HepG2 (cell line): Measurements from ENCODE around the gene SLC44A4. TPM values are rescaled to one million over a fixed set of nuclear protein-coding genes. Genes with fewer than 3 reads are reported as not detected.
A peak's percentile ranks its signal among the peaks of the same experiment; 100 is the strongest.

Experiments used
- BHLHE40 ChIP-seq: IDR thresholded peaks from 2 replicates; pipeline ENCODE4 v1.6.1; 2011; ENCODE audit warnings: low read length, improper control_type of control experiment
- CTCF ChIP-seq: sonication (generic); formaldehyde crosslinking; IDR thresholded peaks from 2 replicates; pipeline ENCODE4 v1.5.0; 2020; ENCODE audit warnings: mild to moderate bottlenecking, missing genetic modification reagents, moderate library complexity
- ERF ChIP-seq: IDR thresholded peaks from 2 replicates; pipeline ENCODE4 v1.6.1; 2018; ENCODE audit warnings: missing biosample characterization, missing genetic modification reagents
- FOXO4 ChIP-seq: sonication (generic); formaldehyde crosslinking; conservative IDR thresholded peaks from 2 replicates; pipeline ENCODE4 v1.8.1; 2023; ENCODE audit warnings: missing genetic modification reagents
- HNRNPLL ChIP-seq: fragments of 200-400 bp; formaldehyde crosslinking; IDR thresholded peaks from 2 replicates; pipeline ENCODE4 v1.6.1; 2017; ENCODE audit warnings: mild to moderate bottlenecking, low read depth, low read length; ENCODE audit not compliant: poor library complexity, severe bottlenecking
- KDM1A ChIP-seq: IDR thresholded peaks from 2 replicates; pipeline ENCODE4 v1.6.1; 2016; ENCODE audit warnings: missing compliant biosample characterization
- NBN ChIP-seq: fragments of 450-650 bp; conservative IDR thresholded peaks from 2 replicates; pipeline ENCODE4 v1.6.1; 2017
- NFIB ChIP-seq: sonication (generic); formaldehyde crosslinking; IDR thresholded peaks from 2 replicates; pipeline ENCODE4 v1.9.0; 2021; ENCODE audit warnings: missing genetic modification reagents, mild to moderate bottlenecking, borderline replicate concordance
- SKIL ChIP-seq: sonication (generic); formaldehyde crosslinking; IDR thresholded peaks from 2 replicates; pipeline ENCODE4 v1.8.0; 2022; ENCODE audit warnings: missing genetic modification reagents, mild to moderate bottlenecking, moderate library complexity, borderline replicate concordance
- SMC3 ChIP-seq: IDR thresholded peaks from 2 replicates; pipeline ENCODE4 v1.6.1; 2011; ENCODE audit warnings: low read length, improper control_type of control experiment
- SOX6 ChIP-seq, 2 experiments: fragments of 450-650 bp in 1 of 2; sonication (generic) in 1 of 2; formaldehyde crosslinking in 1 of 2; IDR thresholded peaks; 2 replicates each; pipeline versions ENCODE4 v1.4.0 to v1.6.1; 2017 to 2020; ENCODE audit warnings: antibody characterized with exemption in 1 of 2, mild to moderate bottlenecking in 1 of 2, missing genetic modification reagents in 1 of 2
- ZMYM2 ChIP-seq: sonication (generic); formaldehyde crosslinking; IDR thresholded peaks from 2 replicates; pipeline ENCODE4 v1.8.0; 2022; ENCODE audit warnings: mild to moderate bottlenecking, missing genetic modification reagents
- ZNF225 ChIP-seq: sonication (generic); formaldehyde crosslinking; IDR thresholded peaks from 2 replicates; pipeline ENCODE4 v1.4.0; 2020; ENCODE audit warnings: mild to moderate bottlenecking, missing genetic modification reagents
- ZNF230 ChIP-seq: sonication (generic); formaldehyde crosslinking; IDR thresholded peaks from 2 replicates; pipeline ENCODE4 v1.4.0; 2020; ENCODE audit warnings: mild to moderate bottlenecking, missing genetic modification reagents
- ZNF383 ChIP-seq: sonication (generic); formaldehyde crosslinking; IDR thresholded peaks from 2 replicates; pipeline ENCODE4 v1.4.0; 2020; ENCODE audit warnings: missing genetic modification reagents, mild to moderate bottlenecking, borderline replicate concordance
- ZNF501 ChIP-seq: sonication (generic); formaldehyde crosslinking; IDR thresholded peaks from 2 replicates; pipeline ENCODE4 v1.5.1; 2020; ENCODE audit warnings: mild to moderate bottlenecking, moderate library complexity, missing genetic modification reagents
- ZNF549 ChIP-seq: sonication (generic); formaldehyde crosslinking; IDR thresholded peaks from 2 replicates; pipeline ENCODE4 v1.5.0; 2020; ENCODE audit warnings: missing genetic modification reagents
- ZNF615 ChIP-seq: sonication (generic); formaldehyde crosslinking; IDR thresholded peaks from 2 replicates; pipeline ENCODE4 v1.5.0; 2020; ENCODE audit warnings: mild to moderate bottlenecking, missing genetic modification reagents, borderline replicate concordance
- ZNF629 ChIP-seq: sonication (generic); formaldehyde crosslinking; conservative IDR thresholded peaks from 2 replicates; pipeline ENCODE4 v1.5.0; 2020; ENCODE audit warnings: missing genetic modification reagents
- polyA plus RNA-seq, 8 experiments: library from polyadenylated mRNA; depleted of rRNA in 3 of 8; stranded (reverse) in 7 of 8; unstranded in 1 of 8; fragments of >200 nt; fragmentation: Illumina TruSeq in 4 of 8; extraction: Trizol in 4 of 8; gene quantifications; 2 replicates each; pipeline versions ENCODE4 v1.2.1 to v1.2.3, GENCODE V29; 2011 to 2016; ENCODE audit warnings: low read depth in 4 of 8, missing spikeins in 1 of 8, mixed read lengths in 1 of 8; ENCODE audit not compliant: insufficient read depth in 1 of 8
- total RNA-seq, 5 experiments: library from RNA; depleted of rRNA; stranded (reverse); fragments of >200 nt; fragmentation: Illumina TruSeq; extraction: Trizol; gene quantifications; 2 replicates each; pipeline ENCODE4 v1.2.3, GENCODE V29; 2016; ENCODE audit warnings: low read depth in 1 of 5
- TF ChIP-seq, protein P1 (sequence below): sonication (generic); formaldehyde crosslinking; IDR thresholded peaks from 2 replicates; pipeline ENCODE4 v1.4.0; 2020; ENCODE audit warnings: missing genetic modification reagents

Gene SLC44A4
- total and polyA plus RNA-seq, 2 of the 13 experiments (the other 11 are each of a cell fraction or from before 2014, with no cell fraction given) = 3.5 to 5.9 TPM

DNA sequence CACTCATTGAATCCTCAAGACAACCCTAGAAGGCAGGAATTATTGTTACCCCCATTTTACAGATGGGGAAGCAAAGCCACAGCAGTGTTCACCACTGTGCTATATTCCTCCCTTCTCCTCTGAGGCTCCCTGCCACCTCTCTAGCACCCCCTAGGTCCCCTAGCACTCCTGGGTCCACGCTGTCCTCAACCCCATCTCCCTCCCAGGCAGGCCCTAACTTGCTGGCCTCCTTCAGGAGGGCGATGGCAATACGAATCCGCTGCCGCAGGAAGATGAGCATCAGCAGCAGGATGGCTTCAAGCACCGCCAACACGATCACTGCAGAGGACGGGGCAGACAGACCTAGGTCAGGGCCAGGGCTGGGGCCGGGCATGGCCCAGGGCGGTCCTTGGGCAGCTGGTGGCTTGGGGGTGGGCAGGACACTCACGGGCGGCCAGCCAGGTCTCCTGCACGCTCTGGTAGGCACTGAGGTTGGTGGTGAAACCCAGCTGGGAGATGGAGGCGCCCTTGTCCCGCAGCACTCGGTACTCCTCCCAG, 8.3 kb downstream of the SLC44A4 start (continued):
- TF ChIP-seq NFIB (CRISPR knock-in tag) (no peak), NBN (no peak), SKIL (CRISPR knock-in tag) (no peak), ZNF383 (CRISPR knock-in tag) (0 out of 2 replicates have a peak, but pooled peaks have one; percentile 41), ZNF225 (peak; percentile 65; the same call in 1 of the 2 replicates), HNRNPLL (peak; percentile 36), ZNF615 (0 out of 2 replicates have a peak, but pooled peaks have one; percentile 29), KDM1A (CRISPR knock-in tag) (peak; percentile 49; the same call in 1 of the 2 replicates), ZNF501 (no peak), ERF (no peak), ZNF629 (CRISPR knock-in tag) (peak; percentile 95), BHLHE40 (no peak), SMC3 (peak; percentile 17; the same call in 1 of the 2 replicates), CTCF (peak; percentile 63), ZMYM2 (peak; percentile 71; the same call in 1 of the 2 replicates), FOXO4 (0 out of 2 replicates have a peak, but pooled peaks have one; percentile 8), ZNF230 (CRISPR knock-in tag) (0 out of 2 replicates have a peak, but pooled peaks have one; percentile 46), SOX6 (IDR thresholded peaks at IDR 0.05) (no peak), SOX6 (CRISPR knock-in tag; IDR thresholded peaks at IDR 0.05) (no peak), ZNF549 (no peak)
- TF ChIP-seq, protein P1, sequence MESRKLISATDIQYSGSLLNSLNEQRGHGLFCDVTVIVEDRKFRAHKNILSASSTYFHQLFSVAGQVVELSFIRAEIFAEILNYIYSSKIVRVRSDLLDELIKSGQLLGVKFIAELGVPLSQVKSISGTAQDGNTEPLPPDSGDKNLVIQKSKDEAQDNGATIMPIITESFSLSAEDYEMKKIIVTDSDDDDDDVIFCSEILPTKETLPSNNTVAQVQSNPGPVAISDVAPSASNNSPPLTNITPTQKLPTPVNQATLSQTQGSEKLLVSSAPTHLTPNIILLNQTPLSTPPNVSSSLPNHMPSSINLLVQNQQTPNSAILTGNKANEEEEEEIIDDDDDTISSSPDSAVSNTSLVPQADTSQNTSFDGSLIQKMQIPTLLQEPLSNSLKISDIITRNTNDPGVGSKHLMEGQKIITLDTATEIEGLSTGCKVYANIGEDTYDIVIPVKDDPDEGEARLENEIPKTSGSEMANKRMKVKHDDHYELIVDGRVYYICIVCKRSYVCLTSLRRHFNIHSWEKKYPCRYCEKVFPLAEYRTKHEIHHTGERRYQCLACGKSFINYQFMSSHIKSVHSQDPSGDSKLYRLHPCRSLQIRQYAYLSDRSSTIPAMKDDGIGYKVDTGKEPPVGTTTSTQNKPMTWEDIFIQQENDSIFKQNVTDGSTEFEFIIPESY (CRISPR knock-in tag) = peak; percentile 57; the same call in 1 of the 2 replicates
